PFSK-1 (cell line): ENCODE results near the gene TENM3.

ENCODE experiments used
- FOXP2 ChIP-seq: optimal IDR thresholded peaks from 2 replicates; pipeline ENCODE3; 2011; ENCODE audit warnings: borderline replicate concordance, control low read depth, inconsistent platforms; ENCODE audit not compliant: insufficient read depth; ENCODE audit errors: extremely low read length, extremely low read depth
- POLR2AphosphoS5 ChIP-seq: IDR thresholded peaks from 2 replicates; pipeline ENCODE4 v1.6.1; 2012; ENCODE audit warnings: low read depth, mild to moderate bottlenecking, control low read depth, low read length, moderate library complexity
- SIN3A ChIP-seq: IDR thresholded peaks from 2 replicates; pipeline ENCODE4 v1.6.1; 2012; ENCODE audit warnings: mild to moderate bottlenecking, low read length, moderate library complexity, borderline replicate concordance; ENCODE audit not compliant: insufficient read depth
- TAF1 ChIP-seq: IDR thresholded peaks from 2 replicates; pipeline ENCODE4 v1.6.1; 2012; ENCODE audit warnings: low read length, control low read depth, borderline replicate concordance; ENCODE audit not compliant: insufficient read depth
- TF ChIP-seq, protein P1 (sequence below), 2 experiments: IDR thresholded peaks; 2 replicates each; pipeline versions ENCODE4 v1.6.1 to v1.8.0; 2011 to 2012; ENCODE audit warnings: low read depth in 2 of 2, low read length in 2 of 2, control low read depth in 1 of 2, inconsistent platforms in 1 of 2, mild to moderate bottlenecking in 1 of 2, moderate library complexity in 1 of 2; ENCODE audit not compliant: insufficient read depth in 1 of 2

TENM3 gene

DNA sequence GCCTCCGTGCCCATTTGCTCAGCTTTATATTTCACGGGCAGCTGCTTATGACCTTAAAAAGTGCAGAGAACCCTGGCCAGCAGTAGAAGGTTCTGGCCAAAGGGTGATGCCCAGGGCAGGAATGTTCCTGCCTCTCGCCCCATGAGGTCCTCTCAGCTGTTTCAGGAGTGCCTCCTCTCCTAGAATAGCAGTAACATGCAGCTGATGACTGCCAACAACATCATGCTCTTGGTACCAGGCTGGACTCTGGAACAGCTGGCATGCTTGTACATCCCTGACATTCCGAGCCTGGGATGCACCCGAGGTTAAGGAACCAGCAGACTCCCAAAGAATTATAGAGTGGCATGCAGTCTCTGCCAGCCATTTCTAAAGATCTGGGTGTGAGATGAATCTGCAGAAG lies 11.7 kb upstream of the TENM3 start:
- TF ChIP-seq FOXP2 (no peak), SIN3A (no peak), TAF1 (no peak), POLR2AphosphoS5 (no peak)
- TF ChIP-seq, protein P1, sequence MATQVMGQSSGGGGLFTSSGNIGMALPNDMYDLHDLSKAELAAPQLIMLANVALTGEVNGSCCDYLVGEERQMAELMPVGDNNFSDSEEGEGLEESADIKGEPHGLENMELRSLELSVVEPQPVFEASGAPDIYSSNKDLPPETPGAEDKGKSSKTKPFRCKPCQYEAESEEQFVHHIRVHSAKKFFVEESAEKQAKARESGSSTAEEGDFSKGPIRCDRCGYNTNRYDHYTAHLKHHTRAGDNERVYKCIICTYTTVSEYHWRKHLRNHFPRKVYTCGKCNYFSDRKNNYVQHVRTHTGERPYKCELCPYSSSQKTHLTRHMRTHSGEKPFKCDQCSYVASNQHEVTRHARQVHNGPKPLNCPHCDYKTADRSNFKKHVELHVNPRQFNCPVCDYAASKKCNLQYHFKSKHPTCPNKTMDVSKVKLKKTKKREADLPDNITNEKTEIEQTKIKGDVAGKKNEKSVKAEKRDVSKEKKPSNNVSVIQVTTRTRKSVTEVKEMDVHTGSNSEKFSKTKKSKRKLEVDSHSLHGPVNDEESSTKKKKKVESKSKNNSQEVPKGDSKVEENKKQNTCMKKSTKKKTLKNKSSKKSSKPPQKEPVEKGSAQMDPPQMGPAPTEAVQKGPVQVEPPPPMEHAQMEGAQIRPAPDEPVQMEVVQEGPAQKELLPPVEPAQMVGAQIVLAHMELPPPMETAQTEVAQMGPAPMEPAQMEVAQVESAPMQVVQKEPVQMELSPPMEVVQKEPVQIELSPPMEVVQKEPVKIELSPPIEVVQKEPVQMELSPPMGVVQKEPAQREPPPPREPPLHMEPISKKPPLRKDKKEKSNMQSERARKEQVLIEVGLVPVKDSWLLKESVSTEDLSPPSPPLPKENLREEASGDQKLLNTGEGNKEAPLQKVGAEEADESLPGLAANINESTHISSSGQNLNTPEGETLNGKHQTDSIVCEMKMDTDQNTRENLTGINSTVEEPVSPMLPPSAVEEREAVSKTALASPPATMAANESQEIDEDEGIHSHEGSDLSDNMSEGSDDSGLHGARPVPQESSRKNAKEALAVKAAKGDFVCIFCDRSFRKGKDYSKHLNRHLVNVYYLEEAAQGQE (IDR thresholded peaks at IDR 0.05; ENCODE audit: insufficient read depth in 1 of 2, low read depth in 2 of 2, low read length in 2 of 2) = no peak

DNA sequence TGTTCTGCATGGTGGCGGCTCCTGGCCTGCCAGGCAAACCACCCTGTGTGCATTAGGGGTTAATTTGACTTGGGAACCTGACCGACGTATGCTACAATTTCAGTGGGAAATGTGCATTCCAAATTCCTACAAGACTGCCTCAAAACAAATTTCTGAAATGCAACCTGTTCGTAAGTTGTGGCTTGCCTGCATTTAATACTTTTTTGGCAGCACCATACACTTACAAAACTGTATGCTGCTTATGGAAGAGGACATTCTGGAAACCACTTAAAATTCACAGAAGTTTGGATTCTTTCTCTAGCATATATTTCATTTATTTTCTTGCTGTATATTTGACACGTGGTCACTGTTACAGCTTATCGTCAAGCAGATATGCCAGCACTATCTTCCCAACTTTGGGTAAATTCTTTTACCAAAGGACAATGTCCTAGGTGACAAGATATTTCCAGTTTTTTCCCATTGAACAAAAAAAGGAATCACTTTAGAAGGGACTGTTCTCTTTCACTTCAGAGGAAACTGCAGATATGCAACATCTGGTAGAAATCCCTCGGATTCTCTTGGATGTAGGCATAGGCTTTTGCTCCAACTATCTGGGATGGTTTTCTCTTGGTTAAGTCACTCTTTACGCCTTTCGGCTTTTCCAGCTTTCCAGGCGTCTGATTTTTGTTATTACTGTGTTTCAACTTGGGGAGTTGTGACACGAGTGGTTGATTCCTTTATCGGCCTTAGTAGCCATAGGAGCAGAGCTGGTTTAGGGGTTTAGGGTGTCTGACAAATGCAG lies 9.7 kb upstream of the TENM3 start:
- no peak for TF ChIP-seq FOXP2
- TF ChIP-seq SIN3A = no peak
- TF ChIP-seq POLR2AphosphoS5 = no peak
- TF ChIP-seq TAF1 = no peak
- TF ChIP-seq, protein P1 (IDR thresholded peaks at IDR 0.05; ENCODE audit: insufficient read depth in 1 of 2, low read depth in 2 of 2, low read length in 2 of 2) = no peak

DNA sequence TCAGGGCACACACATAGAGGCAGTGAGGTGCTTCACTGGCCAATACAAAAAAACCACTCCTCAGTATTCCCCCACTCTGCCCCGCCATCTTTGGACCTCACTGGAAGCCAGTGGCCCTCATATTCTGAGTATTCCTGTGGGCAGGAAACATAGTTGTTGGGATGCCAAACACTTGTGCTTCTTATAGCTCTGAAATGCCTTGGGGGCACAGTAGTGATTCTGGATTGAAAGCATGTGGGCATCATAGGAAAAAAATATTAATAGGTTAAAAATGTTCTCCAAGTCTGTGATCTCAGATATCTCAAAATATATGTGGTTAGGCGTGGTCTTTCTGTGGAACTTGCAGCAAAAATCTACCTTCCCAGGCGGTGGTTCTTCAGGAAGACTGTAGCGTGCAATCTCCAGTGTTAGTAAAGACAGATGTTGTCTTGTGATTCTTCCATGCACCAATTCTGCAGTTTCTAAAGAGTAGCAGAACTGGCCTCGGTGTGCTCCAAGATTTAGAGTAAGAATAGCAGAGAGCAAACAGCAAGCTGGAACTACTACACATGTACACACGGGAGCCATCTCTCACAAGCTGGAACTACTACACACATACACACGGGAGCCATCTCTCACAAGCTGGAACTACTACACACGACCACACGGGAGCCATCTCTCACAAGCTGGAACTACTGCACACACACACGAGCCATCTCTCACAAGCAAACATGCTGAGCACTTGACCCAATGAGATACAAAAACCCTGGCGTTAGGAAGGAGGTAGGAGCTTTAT lies 8.0 kb upstream of the TENM3 start:
- TF ChIP-seq SIN3A = no peak
- TF ChIP-seq FOXP2 = no peak
- TF ChIP-seq, protein P1 (IDR thresholded peaks at IDR 0.05; ENCODE audit: insufficient read depth in 1 of 2, low read depth in 2 of 2, low read length in 2 of 2) = no peak
- TF ChIP-seq TAF1 = no peak
- no peak for TF ChIP-seq POLR2AphosphoS5

DNA sequence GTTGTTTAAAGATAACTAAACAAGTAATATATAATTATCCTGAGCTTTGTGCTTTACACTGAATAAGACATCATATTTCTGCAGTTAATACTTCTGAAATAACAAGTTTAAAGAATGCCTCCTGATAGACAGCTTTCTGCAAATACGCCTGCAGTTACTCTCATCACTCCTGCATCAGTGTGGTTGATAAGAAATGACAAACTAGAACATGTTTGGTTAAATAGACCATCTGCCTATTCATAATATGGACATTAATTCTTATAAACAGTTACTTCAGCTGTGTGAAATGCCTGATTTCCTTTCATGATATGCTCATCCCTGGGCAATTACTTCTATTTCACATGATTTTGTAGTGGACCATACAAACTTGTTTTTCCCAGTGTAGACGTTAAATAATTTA lies 7.0 kb upstream of the TENM3 start:
- no peak for TF ChIP-seq TAF1
- TF ChIP-seq SIN3A = no peak
- TF ChIP-seq, protein P1 (IDR thresholded peaks at IDR 0.05; ENCODE audit: insufficient read depth in 1 of 2, low read depth in 2 of 2, low read length in 2 of 2) = no peak
- no peak for TF ChIP-seq POLR2AphosphoS5
- TF ChIP-seq FOXP2 = no peak

DNA sequence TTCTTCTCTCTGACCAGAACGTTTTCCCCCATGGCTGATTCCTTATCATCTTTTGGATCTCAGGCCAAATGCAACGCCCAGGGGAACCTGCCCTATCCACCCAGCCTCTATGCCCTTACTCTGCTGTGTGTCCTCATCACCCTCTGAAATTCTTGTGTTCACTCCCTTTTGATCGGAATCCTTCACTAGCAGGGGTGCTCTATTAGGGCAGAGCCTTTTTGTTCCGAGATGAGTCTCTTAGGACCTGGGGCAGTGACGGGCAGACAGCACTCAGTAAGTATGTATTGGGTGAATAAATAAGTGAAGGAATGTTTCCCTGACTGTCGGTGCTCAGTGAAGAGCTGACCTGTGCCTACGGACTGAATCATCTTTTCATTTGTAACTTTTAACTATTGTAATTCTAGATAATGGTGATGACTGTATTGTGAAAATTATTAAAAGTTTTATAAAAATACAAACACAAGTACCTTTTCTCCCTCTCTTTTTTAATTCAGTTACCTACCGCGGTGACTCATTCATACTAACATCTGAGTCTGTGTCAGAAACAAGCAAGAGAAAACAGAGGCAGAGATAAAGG lies 4.8 kb upstream of the TENM3 start:
- TF ChIP-seq FOXP2 (no peak), SIN3A (peak; percentile 67; the same call in 1 of the 2 replicates)
